ENCODE measurements around the gene SH3RF3.

DNA sequence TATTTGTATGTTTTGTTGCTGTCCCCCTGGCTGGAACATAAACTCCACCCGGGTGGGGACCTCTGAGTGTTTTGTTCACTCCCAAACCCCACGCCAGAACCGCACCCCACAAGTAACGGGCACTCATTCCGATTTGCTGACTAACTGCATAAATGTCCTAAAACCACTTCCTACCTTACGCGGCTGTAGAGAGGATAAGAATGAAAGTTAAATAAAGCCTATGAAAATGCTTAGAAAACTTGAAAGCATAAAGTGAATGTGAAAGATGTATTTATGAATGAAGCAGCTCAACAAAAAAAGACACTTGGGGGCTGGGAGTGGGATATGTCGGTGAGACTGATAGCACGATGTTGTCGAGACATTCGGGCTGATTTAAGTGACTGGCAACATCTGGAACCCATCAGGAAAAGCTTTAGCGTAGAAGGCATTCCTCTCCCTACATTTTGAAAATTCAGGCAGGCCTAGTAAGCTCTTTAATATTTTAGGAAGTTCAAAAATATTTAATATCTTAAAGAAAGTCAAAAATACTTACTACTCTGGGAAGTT lies 206.7 kb downstream of the SH3RF3 start:
- TF ChIP-seq, protein P1, sequence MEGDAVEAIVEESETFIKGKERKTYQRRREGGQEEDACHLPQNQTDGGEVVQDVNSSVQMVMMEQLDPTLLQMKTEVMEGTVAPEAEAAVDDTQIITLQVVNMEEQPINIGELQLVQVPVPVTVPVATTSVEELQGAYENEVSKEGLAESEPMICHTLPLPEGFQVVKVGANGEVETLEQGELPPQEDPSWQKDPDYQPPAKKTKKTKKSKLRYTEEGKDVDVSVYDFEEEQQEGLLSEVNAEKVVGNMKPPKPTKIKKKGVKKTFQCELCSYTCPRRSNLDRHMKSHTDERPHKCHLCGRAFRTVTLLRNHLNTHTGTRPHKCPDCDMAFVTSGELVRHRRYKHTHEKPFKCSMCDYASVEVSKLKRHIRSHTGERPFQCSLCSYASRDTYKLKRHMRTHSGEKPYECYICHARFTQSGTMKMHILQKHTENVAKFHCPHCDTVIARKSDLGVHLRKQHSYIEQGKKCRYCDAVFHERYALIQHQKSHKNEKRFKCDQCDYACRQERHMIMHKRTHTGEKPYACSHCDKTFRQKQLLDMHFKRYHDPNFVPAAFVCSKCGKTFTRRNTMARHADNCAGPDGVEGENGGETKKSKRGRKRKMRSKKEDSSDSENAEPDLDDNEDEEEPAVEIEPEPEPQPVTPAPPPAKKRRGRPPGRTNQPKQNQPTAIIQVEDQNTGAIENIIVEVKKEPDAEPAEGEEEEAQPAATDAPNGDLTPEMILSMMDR (IDR thresholded peaks at IDR 0.05), result no peak
- TF ChIP-seq EZH2 (IDR thresholded peaks at IDR 0.05) (no peak), EZH2phosphoT487 (IDR thresholded peaks at IDR 0.05) (no peak)
